DOHH2 (cell line): ENCODE results near the gene KCNJ1.

ENCODE experiments used
- H3F3A ChIP-seq: fragments of 200-600 bp; sonication (generic), shearing (Covaris generic); 2 replicates; pipeline ENCODE4 v1.6.0; 2016; ENCODE audit warnings: antibody characterized with exemption, mild to moderate bottlenecking; ENCODE audit not compliant: control insufficient read depth, insufficient read depth
- H3K27ac ChIP-seq: fragments of 200-600 bp; sonication (generic); 2 replicates; pipeline ENCODE4 v1.5.1; 2014; ENCODE audit warnings: low read depth, mild to moderate bottlenecking, low read length, moderate library complexity
- H3K27me3 ChIP-seq: fragments of 200-600 bp; sonication (generic); 2 replicates; pipeline ENCODE4 v1.6.1; 2014; ENCODE audit warnings: mild to moderate bottlenecking, low read length, mixed read lengths; ENCODE audit not compliant: control insufficient read depth
- H3K36me3 ChIP-seq: fragments of 200-600 bp; sonication (generic); 2 replicates; pipeline ENCODE4 v1.6.1; 2014; ENCODE audit warnings: mild to moderate bottlenecking, low read length, moderate library complexity, mixed read lengths; ENCODE audit not compliant: control insufficient read depth
- H3K4me1 ChIP-seq: fragments of 200-600 bp; sonication (generic); 2 replicates; pipeline ENCODE4 v1.6.1; 2014; ENCODE audit warnings: mild to moderate bottlenecking, low read length, mixed read lengths; ENCODE audit not compliant: control insufficient read depth
- H3K4me2 ChIP-seq: fragments of 200-600 bp; sonication (generic); 2 replicates; pipeline ENCODE4 v1.6.0; 2014; ENCODE audit warnings: mild to moderate bottlenecking, low read length, moderate library complexity
- H3K4me3 ChIP-seq: fragments of 200-600 bp; sonication (generic); 2 replicates; pipeline ENCODE4 v1.5.1; 2014; ENCODE audit warnings: mild to moderate bottlenecking, low read length, mixed read lengths
- H3K79me2 ChIP-seq: fragments of 200-600 bp; sonication (generic); 2 replicates; pipeline ENCODE4 v1.6.1; 2014; ENCODE audit warnings: mild to moderate bottlenecking, low read length, mixed read lengths; ENCODE audit not compliant: control insufficient read depth
- H3K9me2 ChIP-seq: fragments of 200-600 bp; sonication (generic); replicated peaks from 2 replicates; pipeline ENCODE4 v1.6.1; 2014; ENCODE audit warnings: mild to moderate bottlenecking, low read length, mixed read lengths; ENCODE audit not compliant: control insufficient read depth
- H3K9me3 ChIP-seq: fragments of 200-600 bp; sonication (generic); 2 replicates; pipeline ENCODE4 v1.6.1; 2014; ENCODE audit warnings: antibody characterized with exemption, low read length, mixed read lengths; ENCODE audit not compliant: control insufficient read depth, insufficient read depth
- H4K20me1 ChIP-seq: fragments of 200-600 bp; sonication (generic); 2 replicates; pipeline ENCODE4 v1.6.0; 2014; ENCODE audit warnings: low read depth, mild to moderate bottlenecking, antibody characterized with exemption, low read length, moderate library complexity; ENCODE audit not compliant: control insufficient read depth, insufficient read depth
- CTCF ChIP-seq: fragments of 200-600 bp; sonication (generic); IDR thresholded peaks from one replicate; pipeline ENCODE4 v1.5.1; 2014; ENCODE audit warnings: antibody characterized with exemption, mild to moderate bottlenecking, low read depth, low read length; ENCODE audit not compliant: poor library complexity, severe bottlenecking
- EZH2phosphoT487 ChIP-seq: fragments of 200-600 bp; sonication (generic); IDR thresholded peaks from 2 replicates; pipeline ENCODE4 v1.6.1; 2017; ENCODE audit warnings: borderline replicate concordance, mild to moderate bottlenecking, antibody characterized with exemption, low read length, moderate library complexity, mixed read lengths

KCNJ1 gene

GRCh38 chr11:128872094-128872493 lies 5.0 kb upstream of the KCNJ1 start:
- no peaks in the 10 kb centered on the region for H3K36me3 ChIP-seq
- H3F3A ChIP-seq: no peaks in the 10 kb centered on the region
- no peak for TF ChIP-seq CTCF
- TF ChIP-seq EZH2phosphoT487: no peak
- no peak overlapping the region for H3K4me2 ChIP-seq
- H3K9me3 ChIP-seq: no peaks in the 10 kb centered on the region
- H3K4me3 ChIP-seq: no peak overlapping the region
- H3K9me2 ChIP-seq: no peaks in the 10 kb centered on the region
- no peaks in the 10 kb centered on the region for H3K4me1 ChIP-seq
- no peaks in the 10 kb centered on the region for H3K79me2 ChIP-seq
- H3K27me3 ChIP-seq: peaks cover 17% of the 10 kb centered on the region
- H3K27ac ChIP-seq: no peak overlapping the region
- no peaks in the 10 kb centered on the region for H4K20me1 ChIP-seq

- Histone ChIP-seq H3K27ac (no peak overlapping the region), H3K9me3 (no peaks in the 10 kb centered on the region), H3K4me2 (no peak overlapping the region), H3F3A (no peaks in the 10 kb centered on the region), H3K36me3 (no peaks in the 10 kb centered on the region), H3K4me3 (no peak overlapping the region), H3K4me1 (no peaks in the 10 kb centered on the region), H3K9me2 (no peaks in the 10 kb centered on the region), H4K20me1 (no peaks in the 10 kb centered on the region), H3K27me3 (peaks cover 14% of the 10 kb centered on the region), H3K79me2 (no peaks in the 10 kb centered on the region)
- TF ChIP-seq EZH2phosphoT487: no peak
Observed at GRCh38 chr11:128871168-128871610, 4.1 kb upstream of the KCNJ1 start.

GRCh38 chr11:128868841-128869671 lies 2.0 kb upstream of the KCNJ1 start:
- peaks cover 9% of the 10 kb centered on the region for H3K27me3 ChIP-seq
- H3K36me3 ChIP-seq: no peaks in the 10 kb centered on the region
- no peaks in the 10 kb centered on the region for H3K9me2 ChIP-seq
- H3K9me3 ChIP-seq: no peaks in the 10 kb centered on the region
- TF ChIP-seq EZH2phosphoT487 (no peak), CTCF (no peak)
- H3F3A ChIP-seq: no peaks in the 10 kb centered on the region
- H3K27ac ChIP-seq: no peak overlapping the region
- H3K4me1 ChIP-seq: no peaks in the 10 kb centered on the region
- no peaks in the 10 kb centered on the region for H4K20me1 ChIP-seq
- no peaks in the 10 kb centered on the region for H3K79me2 ChIP-seq
- no peak overlapping the region for H3K4me3 ChIP-seq
- no peak overlapping the region for H3K4me2 ChIP-seq

GRCh38 chr11:128865490-128865889 lies 1.6 kb downstream of the KCNJ1 start:
- Histone ChIP-seq H3F3A (no peaks in the 10 kb centered on the region), H3K27me3 (0 out of 2 replicates have a peak, but pooled peaks cover 5% of the 10 kb centered on the region), H3K4me3 (no peak overlapping the region), H3K79me2 (no peaks in the 10 kb centered on the region), H3K27ac (no peak overlapping the region), H3K4me2 (no peak overlapping the region), H3K36me3 (no peaks in the 10 kb centered on the region), H3K9me2 (no peaks in the 10 kb centered on the region), H3K9me3 (no peaks in the 10 kb centered on the region), H3K4me1 (peaks cover 5% of the 10 kb centered on the region; the same call in 1 of the 2 replicates), H4K20me1 (no peaks in the 10 kb centered on the region)
- TF ChIP-seq EZH2phosphoT487 (no peak), CTCF (no peak)
